ENCODE data around the gene HOXC13.

GRCh38 chr12:53949631-53950436, 11.2 kb downstream of the HOXC13 start:
- TF ChIP-seq, protein P1, sequence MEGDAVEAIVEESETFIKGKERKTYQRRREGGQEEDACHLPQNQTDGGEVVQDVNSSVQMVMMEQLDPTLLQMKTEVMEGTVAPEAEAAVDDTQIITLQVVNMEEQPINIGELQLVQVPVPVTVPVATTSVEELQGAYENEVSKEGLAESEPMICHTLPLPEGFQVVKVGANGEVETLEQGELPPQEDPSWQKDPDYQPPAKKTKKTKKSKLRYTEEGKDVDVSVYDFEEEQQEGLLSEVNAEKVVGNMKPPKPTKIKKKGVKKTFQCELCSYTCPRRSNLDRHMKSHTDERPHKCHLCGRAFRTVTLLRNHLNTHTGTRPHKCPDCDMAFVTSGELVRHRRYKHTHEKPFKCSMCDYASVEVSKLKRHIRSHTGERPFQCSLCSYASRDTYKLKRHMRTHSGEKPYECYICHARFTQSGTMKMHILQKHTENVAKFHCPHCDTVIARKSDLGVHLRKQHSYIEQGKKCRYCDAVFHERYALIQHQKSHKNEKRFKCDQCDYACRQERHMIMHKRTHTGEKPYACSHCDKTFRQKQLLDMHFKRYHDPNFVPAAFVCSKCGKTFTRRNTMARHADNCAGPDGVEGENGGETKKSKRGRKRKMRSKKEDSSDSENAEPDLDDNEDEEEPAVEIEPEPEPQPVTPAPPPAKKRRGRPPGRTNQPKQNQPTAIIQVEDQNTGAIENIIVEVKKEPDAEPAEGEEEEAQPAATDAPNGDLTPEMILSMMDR (IDR thresholded peaks at IDR 0.05; ENCODE audit: poor library complexity) = no peak
- no peak for TF ChIP-seq EZH2 (IDR thresholded peaks at IDR 0.05; ENCODE audit: borderline replicate concordance)
